ENCODE results near the gene PLEKHA8.

PLEKHA8 gene, protein sequence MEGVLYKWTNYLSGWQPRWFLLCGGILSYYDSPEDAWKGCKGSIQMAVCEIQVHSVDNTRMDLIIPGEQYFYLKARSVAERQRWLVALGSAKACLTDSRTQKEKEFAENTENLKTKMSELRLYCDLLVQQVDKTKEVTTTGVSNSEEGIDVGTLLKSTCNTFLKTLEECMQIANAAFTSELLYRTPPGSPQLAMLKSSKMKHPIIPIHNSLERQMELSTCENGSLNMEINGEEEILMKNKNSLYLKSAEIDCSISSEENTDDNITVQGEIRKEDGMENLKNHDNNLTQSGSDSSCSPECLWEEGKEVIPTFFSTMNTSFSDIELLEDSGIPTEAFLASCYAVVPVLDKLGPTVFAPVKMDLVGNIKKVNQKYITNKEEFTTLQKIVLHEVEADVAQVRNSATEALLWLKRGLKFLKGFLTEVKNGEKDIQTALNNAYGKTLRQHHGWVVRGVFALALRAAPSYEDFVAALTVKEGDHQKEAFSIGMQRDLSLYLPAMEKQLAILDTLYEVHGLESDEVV

DNA sequence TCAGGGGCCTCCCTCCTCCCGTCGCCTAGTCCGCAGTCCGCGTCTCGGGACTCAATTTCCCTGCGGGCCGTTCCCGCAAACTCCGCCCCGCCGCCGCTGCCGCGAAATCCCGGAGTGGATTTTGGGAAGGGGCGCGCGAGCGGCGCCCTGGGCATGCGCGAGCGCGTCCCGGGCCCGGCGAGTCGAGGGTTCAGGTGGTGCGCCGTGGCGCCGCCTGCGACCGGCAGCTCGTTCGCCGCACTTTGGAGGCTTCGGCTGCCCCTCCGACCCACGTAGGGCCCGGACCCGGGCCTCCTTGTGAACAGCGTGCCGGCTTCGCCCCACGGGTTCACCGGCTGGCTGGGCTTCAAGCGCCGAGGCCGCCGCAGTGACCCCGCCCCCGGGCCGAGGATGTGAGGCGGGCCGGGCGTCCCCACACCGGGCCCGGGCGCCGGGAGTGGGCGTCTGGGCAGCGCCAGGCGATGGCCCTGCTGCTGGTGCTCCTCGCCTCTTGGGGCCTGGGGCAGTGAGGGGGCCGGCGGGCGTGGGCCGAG lies at the start of gene PLEKHA8:
Gene PLEKHA8, plus strand, starts transcription at position 197 of the 533 bp plus-strand sequence. CDS start 351 bp downstream, outside the sequence.
- peak; percentile 85 for DNase-seq

DNA sequence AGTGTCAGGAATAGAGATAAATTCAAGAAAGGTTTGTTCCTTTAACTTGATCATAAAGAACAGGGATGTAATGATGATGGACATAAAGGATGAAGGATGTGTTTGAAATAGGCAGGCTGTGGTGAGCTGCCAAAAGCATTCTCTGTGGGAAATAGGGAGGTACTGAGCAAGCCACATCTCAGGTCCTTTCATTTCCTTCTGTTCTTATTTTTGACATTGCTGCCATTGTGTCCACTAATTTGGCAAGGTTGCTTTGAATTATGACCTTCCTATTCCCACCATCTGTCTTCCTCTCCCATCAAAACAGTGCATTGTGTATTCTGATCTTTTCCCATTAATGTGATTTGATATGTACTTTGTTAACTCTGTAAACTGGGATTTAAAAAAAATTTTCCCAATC lies 48.1 kb upstream of the PLEKHA8 start:
- no peak for DNase-seq

DNA sequence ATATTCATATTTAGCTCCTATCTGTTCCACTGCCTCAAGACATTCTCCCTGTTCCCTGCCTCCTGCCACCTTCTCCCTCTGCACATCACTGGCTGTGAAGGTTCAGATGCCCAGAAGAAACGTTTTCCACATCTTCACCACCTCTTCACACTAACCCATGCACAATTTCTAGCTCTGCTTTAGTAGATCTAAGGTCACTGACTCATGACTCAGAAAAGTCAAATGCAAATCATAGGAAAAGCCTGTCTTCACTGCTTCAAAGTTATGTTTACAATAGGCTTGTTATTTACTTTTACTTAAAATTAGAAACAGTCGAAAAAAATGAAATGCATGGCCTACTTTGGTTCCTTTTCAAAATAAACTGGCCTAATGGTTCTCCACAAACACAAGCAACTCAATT lies 41.1 kb upstream of the PLEKHA8 start:
- DNase-seq = no peak

DNA sequence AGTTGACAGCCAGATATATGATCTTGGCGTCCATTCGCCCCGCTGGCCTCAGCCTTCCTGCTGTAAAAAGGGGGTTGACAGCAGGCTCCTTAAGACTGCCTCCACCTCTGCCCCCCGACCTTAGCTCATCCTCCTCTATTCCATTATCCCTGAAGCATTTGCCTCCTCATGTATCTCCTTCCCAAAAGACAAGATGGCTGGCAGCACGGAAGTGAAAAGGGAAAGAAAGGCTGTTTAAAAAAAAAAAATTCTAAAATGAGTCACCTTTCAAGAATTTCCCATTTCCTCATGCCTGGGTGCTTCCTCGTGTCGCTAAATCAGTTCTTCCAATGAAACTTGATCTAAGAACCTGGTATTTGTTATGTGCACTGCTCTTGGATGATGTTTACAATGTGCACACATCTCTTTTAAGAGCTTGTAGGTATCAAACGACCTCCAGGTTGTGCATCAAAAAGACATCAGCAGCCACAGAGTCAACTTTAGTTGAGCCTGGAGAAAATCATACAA lies 40.3 kb upstream of the PLEKHA8 start:
- DNase-seq = no peak

DNA sequence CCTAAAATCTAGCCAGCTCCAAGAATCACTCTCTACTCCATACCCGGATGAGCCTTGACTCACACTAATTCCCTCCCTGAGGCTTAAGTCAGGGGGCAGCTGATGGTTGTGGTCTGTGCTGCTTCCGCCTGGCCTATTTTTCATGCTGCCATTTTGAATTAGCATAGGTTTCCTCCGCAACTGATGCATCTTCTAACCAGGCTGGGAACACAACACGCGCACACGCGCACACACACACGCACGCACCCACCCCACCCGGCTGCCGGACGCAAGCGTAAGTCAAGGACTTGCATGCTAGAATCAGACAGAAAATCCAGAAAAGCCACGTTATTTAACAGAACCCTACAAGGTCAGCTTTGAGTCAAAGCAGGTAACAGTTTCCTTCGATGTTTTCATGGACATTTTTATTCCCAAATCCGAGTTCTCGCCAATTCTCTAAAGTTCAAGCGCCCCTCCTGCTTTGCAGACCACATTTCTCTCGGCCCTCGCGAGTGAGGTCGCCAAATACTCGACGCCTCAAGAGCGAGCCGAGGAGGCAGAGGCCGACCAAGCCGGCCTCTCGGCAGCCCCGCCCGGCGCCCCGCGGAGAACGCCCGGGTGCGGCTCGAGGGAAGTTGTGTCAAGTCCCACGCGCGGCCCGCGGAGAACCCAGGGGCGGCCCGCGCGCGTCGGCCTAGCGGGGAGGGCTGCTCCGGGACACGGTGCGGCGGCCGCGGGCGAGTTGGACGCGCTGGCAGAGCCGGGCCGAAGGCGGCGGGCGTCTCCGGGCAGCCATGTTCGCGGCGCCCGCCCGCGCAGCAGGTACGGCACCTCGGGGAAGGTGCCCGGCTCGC lies 39.6 kb upstream of the PLEKHA8 start:
- peak; percentile 12 for DNase-seq

DNA sequence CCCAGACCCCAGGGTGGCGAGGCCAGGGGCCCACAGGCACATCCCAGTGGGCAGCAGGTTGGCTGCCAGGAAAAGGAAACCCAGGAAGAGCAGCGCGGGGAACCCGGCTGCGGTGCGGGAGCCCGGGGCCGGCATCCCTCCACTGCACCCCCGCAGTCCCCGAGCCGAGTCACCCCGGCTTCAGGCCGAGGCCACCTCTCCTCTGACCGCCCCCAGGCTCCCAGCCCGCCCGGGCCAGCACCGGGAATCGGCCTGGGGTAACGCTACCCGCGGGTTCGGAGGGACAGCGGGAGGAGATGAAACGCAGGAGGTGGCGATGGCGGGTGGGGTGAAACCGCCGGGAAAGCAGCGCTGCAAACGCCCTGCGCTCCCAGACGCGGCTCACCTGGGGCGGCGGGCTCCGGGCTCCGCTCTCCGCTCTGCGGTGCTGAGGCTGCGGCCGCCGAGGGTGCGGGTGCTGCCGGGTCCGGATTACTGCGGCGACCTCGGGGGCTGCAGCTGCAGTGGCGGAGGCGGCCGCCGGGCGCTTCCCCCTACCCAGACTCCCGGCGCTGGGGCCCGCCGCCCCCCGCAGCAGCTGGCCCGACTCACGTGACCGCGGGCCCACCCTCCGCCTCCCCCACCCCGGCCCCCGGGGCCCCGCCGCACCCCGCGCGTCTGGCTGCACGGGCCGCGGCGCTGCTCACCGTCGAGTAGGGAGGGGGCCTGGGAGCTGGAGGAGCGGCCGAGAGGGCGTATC lies 38.8 kb upstream of the PLEKHA8 start, which contains the start of gene SCRN1:
Gene SCRN1, minus strand, starts transcription at position 545 of the 739 bp plus-strand sequence. CDS start 20,734 bp downstream, outside the sequence.
- peak; percentile 54 for DNase-seq

DNA sequence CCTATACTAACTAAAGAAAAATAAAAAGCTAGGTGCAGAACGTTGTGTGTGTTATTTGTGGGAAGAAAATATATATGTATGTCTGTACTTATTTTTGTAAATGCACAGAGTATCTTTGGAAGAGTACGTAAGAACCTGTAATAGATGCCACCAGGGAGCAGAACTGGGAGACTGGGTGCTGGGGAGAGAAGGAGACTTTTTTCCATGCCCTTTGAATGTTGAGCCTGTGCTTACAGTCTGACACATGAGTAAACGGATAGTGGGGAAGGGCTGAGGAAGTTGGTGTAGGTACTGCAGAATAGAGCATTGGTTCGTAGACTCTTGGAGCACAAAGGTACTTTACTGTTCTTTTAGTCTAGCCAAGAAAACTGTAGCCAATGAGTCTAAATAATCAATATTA lies 37.3 kb upstream of the PLEKHA8 start:
- DNase-seq = no peak

DNA sequence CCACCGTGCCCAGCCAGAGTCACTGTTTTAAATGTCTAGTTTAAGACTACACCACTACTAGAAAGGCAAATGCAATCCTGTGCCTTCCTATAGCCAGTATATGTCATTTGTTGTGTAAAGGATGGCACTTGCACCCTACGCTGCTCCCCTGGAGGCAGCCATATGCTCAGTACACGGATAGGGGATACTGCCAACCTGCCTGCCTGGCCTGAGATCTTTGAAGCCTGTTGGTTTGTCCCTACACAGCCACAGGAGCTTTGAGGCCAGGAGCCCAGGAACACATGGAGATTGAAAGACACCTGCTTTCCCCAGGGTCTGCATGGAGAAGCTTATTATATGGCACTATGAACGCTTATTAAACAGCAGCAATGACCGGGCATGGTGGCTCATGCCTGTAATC lies 36.3 kb upstream of the PLEKHA8 start:
- no peak for DNase-seq

DNA sequence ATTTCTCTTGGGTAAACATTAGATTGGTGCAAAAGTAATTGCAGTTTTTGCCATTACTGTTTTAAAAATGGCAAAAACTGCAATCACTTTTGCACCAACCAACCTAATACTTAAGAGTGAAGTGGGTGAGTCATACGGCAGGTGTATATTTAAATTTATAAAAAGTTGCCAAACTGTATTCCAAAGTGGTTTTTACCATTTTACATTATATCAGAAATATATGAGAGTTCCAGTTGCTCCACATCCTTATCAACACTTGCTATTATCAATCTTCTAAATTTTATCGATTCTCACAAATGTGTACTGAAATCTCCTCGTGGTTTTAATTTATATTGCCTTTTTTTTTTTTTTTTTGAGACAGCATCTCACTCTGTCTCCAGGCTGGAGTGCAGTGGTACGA lies 35.1 kb upstream of the PLEKHA8 start:
- no peak for DNase-seq

DNA sequence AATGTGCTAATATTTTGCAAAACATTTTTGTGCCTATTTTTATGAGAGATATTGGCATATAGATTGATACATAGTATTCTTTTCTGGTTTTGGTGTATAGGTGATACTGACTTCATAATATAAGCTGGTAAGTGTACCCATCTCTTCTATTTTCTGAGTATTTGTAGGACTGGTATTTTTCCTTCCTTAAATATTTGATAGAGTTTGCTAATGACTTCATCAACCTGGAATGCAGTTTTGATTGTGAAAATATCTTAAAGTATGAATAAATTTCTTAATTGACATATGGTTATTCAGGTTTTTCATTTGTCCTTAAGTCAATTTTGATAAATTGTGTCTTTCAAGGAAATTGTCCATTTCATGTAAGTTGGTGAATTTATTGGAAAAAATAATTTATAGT lies 32.6 kb upstream of the PLEKHA8 start:
- DNase-seq = no peak

DNA sequence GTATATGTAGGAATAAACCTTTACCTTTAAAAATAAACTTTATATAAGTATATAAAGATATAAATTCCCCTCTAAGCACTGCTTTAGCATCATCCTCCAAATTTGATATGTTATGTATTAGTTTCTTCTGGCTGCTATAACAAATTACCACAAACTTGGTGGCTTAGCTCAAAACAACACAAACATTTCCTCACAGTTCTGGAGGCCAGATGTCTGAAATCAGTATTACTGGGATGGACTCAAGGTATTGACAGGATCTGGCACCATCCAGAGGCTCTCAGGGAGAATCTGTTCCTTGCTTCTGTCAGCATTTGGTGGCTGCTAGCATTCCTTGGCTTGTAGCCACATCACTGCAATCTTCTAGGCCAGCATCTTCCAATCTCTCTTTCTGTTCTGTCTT lies 31.9 kb upstream of the PLEKHA8 start:
- no peak for DNase-seq

DNA sequence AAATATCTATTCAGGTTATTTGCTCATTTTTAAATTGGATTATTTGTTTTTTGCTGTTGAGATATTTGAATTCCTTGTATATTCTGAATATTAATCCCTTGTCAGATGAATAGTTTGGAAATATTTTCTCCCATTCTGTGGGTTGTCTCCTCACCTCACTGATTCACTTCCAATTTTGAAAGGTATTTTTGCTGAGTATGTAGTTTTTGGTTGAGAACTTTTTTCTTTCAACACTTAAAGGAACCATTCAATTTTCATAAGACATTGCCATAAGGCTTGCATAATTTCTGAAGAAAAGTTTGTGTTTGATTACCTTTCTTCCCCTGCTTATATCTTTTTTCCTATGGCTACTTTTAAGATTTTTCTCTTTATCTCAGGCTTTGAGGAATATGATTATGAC lies 29.7 kb upstream of the PLEKHA8 start:
- DNase-seq = no peak

DNA sequence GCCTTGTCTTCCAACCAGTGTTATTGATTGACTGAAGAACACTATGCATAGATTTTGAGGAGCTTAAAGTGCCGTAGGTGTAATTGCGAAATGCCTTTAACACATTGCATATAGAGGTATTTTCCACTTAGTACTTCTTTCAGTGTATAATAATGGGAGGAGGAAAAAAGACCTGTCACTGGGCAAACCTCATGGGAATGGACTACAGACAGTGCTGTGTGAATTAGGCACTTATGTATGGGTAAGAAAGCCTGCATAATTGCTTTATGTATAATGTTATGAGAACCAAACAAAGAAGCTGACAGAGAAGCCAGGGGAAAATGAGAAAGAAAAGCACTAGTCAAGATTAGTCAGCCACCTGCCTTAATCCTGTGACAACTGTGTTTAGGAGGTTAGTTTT lies 26.2 kb upstream of the PLEKHA8 start:
- no peak for DNase-seq

DNA sequence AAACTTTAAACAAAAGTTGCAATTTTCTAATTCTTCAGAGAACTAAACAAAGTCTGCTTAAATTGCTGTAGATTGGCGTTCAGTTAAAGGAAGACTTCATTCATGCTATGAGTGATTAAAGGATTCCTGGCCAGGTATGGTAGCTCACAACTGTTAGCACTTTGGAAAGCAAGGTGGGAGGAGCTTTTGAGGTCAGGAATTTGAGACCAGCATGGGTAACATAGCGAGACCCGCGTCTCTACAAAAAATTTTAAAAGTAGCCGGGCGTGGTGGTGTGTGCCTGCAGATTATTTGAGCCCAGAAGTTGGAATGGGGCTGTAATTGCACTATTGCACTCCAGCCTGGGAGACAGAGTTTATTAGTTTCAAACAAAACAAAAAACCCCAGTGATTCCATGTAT lies 25.1 kb upstream of the PLEKHA8 start:
- no peak for DNase-seq

DNA sequence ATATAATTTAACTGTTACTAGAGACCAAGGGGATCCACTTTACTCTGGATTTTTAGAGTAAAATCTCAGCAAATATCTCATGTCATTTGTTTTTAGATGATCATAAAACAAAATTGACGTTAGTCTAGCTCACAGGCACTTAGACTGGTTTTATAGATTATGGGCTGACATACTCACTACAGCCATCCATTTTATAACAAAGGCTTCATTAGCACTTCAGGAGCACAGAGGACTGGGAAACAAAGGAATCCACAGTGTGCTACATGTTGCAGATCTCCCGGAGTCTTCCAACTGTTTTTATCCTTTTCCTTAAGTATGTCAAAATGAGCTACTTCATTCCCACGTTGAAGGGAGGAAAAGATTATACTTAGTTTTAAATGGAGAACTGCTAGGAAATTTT lies 22.7 kb upstream of the PLEKHA8 start:
- DNase-seq = no peak

DNA sequence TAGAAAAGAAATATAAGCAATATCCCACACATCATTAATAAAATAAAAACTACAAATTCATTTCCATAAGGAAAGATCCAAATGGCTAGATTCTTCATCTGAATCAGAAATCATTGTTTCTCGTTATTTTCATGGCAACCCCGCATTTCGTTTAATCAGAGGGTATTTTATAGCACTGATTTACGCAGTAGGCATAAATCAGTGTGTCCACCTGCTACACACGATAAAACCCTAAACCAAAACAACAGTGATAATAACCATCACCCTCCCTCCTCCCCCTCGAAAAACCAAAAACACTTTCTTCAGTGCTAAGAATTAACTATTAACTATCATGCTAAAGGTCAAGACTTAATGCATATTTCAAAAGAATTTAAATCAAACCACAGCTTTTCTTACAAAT lies 18.2 kb upstream of the PLEKHA8 start:
- no peak for DNase-seq

DNA sequence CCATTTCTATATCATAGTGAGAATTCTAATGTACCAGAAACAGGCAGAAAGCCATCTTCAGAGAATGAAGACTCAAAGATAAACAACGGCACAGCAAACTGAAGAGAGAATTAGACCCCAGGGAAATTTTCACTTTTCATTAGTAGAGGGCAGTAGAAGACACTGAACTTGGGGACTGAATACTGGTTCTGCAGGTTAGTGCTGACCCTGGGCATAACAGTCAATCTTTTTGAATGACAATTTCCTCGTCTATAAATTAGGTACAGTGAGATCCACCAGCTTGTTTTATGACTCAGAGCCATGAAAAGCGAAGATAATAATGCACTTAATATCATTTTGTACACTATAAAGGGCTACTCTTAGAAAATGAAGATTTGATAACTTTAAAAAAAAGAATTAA lies 15.5 kb upstream of the PLEKHA8 start:
- DNase-seq = no peak

DNA sequence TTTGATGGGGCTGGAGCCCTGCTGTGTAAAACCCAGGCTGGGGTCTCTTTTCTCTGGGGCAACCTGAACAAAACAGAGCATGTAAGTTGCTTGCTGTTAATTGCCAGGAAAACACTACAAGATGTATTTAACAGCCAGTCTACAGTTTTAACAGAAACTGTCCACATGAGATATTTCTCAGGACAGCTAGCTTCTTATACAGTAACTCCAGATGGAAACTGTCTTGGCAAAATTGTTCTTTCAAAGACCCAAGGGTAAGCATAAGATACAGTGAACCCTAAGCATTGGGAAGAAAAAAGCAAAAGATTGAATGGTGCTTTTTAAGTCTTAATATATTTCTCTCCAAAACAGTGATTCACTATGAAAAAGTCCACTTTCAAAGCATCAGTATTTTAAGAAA lies 9.8 kb upstream of the PLEKHA8 start:
- DNase-seq = no peak

DNA sequence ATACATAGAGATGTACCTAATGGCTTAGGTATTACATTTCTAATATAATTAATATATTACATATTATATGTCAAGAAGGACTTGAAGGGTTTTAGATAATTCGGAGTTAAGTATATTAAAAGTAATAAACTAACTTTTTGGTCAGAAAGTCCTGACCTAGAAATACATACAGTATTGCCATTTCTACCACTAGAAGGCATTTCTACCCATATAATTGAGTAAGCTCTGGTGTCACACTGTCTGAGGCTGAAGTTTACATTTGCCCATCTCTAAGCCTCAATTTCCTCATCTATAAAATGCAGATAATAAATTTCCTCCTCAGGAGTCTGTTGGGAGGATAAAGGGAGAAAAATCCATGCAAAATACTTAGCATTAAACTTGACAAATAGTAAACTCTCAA lies 8.8 kb upstream of the PLEKHA8 start:
- no peak for DNase-seq

DNA sequence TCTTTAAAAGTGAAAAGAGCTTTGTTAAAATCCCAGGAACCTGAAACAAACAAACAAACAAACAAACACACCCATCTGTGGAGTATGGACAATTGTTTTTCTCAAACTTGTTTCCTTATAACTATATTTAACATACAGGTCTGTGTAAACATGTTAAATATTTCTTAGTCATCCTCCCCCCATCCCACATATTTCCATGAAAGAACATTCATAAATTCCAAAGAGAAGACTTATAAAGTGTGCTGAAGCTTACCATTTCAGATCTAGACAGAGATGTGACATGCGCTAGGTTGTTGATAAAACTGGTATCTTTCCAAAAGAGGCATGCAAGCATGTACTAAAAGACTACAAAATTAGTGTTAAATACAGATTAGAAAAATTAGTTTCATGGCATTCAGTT lies 8.3 kb upstream of the PLEKHA8 start:
- DNase-seq = no peak

DNA sequence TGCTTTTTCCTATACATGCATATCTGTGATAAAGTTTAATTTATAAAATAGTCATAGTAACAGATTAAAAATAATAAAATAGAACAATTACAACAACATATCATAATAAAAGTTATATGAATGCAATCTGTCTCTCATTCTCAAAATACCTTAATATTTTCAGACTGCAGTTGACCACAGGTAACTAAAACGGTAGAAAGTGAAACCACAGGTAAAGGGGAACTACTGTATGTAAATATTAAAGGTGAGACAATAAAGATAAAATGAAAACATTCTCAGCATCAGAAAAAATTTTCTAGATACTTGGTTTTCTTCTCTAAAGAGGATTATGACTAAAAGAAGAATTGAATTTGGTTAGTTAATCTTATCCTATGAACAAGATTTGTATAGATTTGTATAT lies 7.7 kb upstream of the PLEKHA8 start:
- no peak for DNase-seq

DNA sequence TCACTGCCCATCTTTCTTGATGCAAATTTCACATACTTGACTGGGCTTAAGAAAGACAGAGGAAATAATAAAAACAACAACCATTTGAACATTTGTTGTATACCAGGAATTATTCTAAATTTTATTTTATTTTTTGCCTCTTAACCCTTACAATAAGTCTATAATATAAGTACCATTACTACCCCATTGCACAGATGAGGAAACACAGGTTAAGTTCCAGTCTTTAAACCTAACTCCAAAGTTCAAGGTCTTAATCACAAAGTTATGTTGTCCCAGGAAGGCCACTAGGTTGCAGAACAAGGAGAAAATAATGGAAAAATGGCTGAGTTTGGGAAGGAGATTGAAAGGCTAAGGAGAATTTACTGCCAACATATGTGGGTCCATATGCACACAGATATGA lies 5.2 kb upstream of the PLEKHA8 start:
- DNase-seq = no peak

DNA sequence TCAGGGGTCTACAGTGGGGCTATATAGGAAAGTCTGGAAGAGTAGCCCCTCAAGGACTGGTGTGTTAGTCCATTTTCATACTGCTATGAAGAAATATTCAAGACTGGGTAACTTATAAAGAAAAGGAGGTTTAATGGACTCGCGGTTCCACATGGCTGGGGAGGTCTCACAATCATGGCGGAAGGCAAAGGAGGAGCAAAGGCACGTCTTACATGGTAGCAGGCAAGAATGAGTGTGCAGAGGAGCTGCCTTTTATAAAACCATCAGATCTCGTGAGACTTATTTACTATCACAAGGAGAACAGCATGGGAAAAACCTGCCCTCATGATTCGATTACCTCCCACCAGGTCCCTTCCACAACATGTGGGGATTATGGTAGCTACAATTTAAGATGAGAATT lies 4.7 kb upstream of the PLEKHA8 start:
- DNase-seq = no peak
